Ovary (tissue), 9 donors: ENCODE measurements around the gene TTLL6. TPM values are rescaled to one million over a fixed set of nuclear protein-coding genes. Genes with fewer than 3 reads are reported as not detected.

Experiments
- DNase-seq, 5 donors: peaks; one replicate each; pipeline ENCODE4 v3.0.0-alpha.2; 2019 to 2020
- H3K27ac ChIP-seq, 2 donors: fragments of 200-600 bp; one replicate each; pipeline versions ENCODE4 v1.5.1 to v1.8.0; 2019 to 2022
- H3K27me3 ChIP-seq: fragments of 200-600 bp; one replicate; pipeline ENCODE4 v1.8.0; 2022
- H3K36me3 ChIP-seq: fragments of 200-600 bp; sonication (generic); one replicate; pipeline ENCODE4 v1.5.1; 2019
- H3K4me1 ChIP-seq: one replicate; pipeline ENCODE4 v1.8.1; 2013; ENCODE audit warnings: mild to moderate bottlenecking, moderate library complexity; ENCODE audit not compliant: insufficient read depth
- H3K4me3 ChIP-seq: fragments of 200-600 bp; sonication (generic); one replicate; pipeline ENCODE4 v1.5.1; 2017
- H3K9me3 ChIP-seq, 2 donors: fragments of 200-600 bp in 1 of 2; sonication (generic) in 1 of 2; one replicate each; pipeline versions ENCODE4 v1.5.1 to v1.8.1; 2013 to 2019; ENCODE audit warnings: mild to moderate bottlenecking in 1 of 2, moderate library complexity in 1 of 2
- CTCF ChIP-seq, 3 donors: fragments of 450-650 bp in 2 of 3; fragments of 200-600 bp in 1 of 3; IDR thresholded peaks; one replicate each; pipeline versions ENCODE4 v1.5.1 to v1.8.0; 2016 to 2022; ENCODE audit warnings: antibody characterized with exemption in 3 of 3, mild to moderate bottlenecking in 1 of 3
- EP300 ChIP-seq: sonication (generic); formaldehyde crosslinking; IDR thresholded peaks from one replicate; pipeline ENCODE4 v1.6.1; 2017; ENCODE audit warnings: antibody characterized with exemption
- POLR2A ChIP-seq: fragments of 450-650 bp; IDR thresholded peaks from one replicate; pipeline ENCODE4 v1.6.1; 2017; ENCODE audit warnings: antibody characterized with exemption, mild to moderate bottlenecking, moderate library complexity
- WGBS, 3 donors: extraction: QIAGEN DNeasy Blood & Tissue Kit in 1 of 3; methylation state at CpG; one replicate each; pipeline versions ENCODE4 v1.1.5 to v1.1.7; 2013 to 2017; 5-methylcytosine and 5-hydroxymethylcytosine counted together
- intact Hi-C, 4 donors: fragments of 100-400 bp; cut with DNase I; formaldehyde crosslinking; loops; one replicate each; pipeline versions ENCODE4 v1.11.0 to v1.15.1; 2022 to 2023
- polyA plus RNA-seq, 2 donors: library from polyadenylated mRNA; stranded (reverse); fragments of 200-250 nt in 1 of 2; fragments of 350-450 nt in 1 of 2; fragmentation: Illumina TruSeq in 1 of 2; extraction: RNeasy Lipid Tissue Mini Kit (QIAGEN cat#74804) in 1 of 2; gene quantifications; one replicate each; pipeline ENCODE4 v1.2.3, GENCODE V29; 2013 to 2014
- total RNA-seq, 7 donors: library from RNA; depleted of rRNA in 2 of 7; stranded (reverse); fragments of >200 nt in 2 of 7; fragmentation: NEBNext Ultra II Directional in 3 of 7; extraction: Animal tissue kit (Norgen Biotek cat#: 25700) in 3 of 7; gene quantifications; one replicate each; pipeline versions ENCODE4 v1.1.0 to v1.2.4, GENCODE V29; 2016 to 2023
- donor health status: DM: no; HTN: no; CAD: no; lungs with moderate emphysema.
- donor health status: DM: no; HTN: no; CAD: no.
- donor health status: Bipolar disorder and iron deficiency.
- donor health status: DM: yes; HTN: yes; CAD: no.
- donor health status: DM: no; HTN: no; CAD: no.
- donor health status: DM: yes; HTN: yes; CAD: no.

Gene TTLL6
- total and polyA plus RNA-seq, 9 donors, result 0.06 to 3.8 (median 0.44) TPM; not detected in 3

- 9 to 12% (median 11%) methylated on average over 22 of the region's 22 CpGs for WGBS, 3 donors
- no peak overlapping the region for H3K4me3 ChIP-seq
- no peak overlapping the region for H3K27ac ChIP-seq
- H3K36me3 ChIP-seq, result no peaks in the 10 kb centered on the region
- no peak for TF ChIP-seq EP300
- no peak for TF ChIP-seq POLR2A
- TF ChIP-seq CTCF (IDR thresholded peaks at IDR 0.05), result no peak
- H3K4me1 ChIP-seq, result no peaks in the 10 kb centered on the region
- no peaks in the 10 kb centered on the region for H3K9me3 ChIP-seq
- DNase-seq, result no peak
- intact Hi-C loops, result no loop called here
- H3K27me3 ChIP-seq, result no peaks in the 10 kb centered on the region
Measured at GRCh38 chr17:48753794-48754499, 63.1 kb downstream of the TTLL6 start.

- intact Hi-C loops, result no loop called here
- no peak overlapping the region for H3K4me3 ChIP-seq
- H3K9me3 ChIP-seq, result no peaks in the 10 kb centered on the region
- TF ChIP-seq EP300, result no peak
- no peak for TF ChIP-seq POLR2A
- TF ChIP-seq CTCF (IDR thresholded peaks at IDR 0.05), result no peak
- H3K27me3 ChIP-seq, result no peaks in the 10 kb centered on the region
- H3K27ac ChIP-seq, result no peak overlapping the region
- no peaks in the 10 kb centered on the region for H3K4me1 ChIP-seq
- no peak for DNase-seq
- no peaks in the 10 kb centered on the region for H3K36me3 ChIP-seq
- 4 to 5% (median 4%) methylated on average over 41 to 43 of the region's 43 CpGs for WGBS, 3 donors
Measured at GRCh38 chr17:48752399-48753288, 64.4 kb downstream of the TTLL6 start.

- H3K4me1 ChIP-seq, result no peaks in the 10 kb centered on the region
- intact Hi-C loops, result no loop called here
- no peak overlapping the region for H3K4me3 ChIP-seq
- TF ChIP-seq POLR2A (no peak), EP300 (no peak), CTCF (IDR thresholded peaks at IDR 0.05) (no peak)
- H3K27ac ChIP-seq, result no peak overlapping the region
- DNase-seq, result no peak
- no peaks in the 10 kb centered on the region for H3K36me3 ChIP-seq
- 4% methylated on average over 13 of the region's 13 CpGs for WGBS, 3 donors
- H3K27me3 ChIP-seq, result no peaks in the 10 kb centered on the region
- no peaks in the 10 kb centered on the region for H3K9me3 ChIP-seq
Measured at GRCh38 chr17:48751733-48752398, 65.2 kb downstream of the TTLL6 start.

- no peaks in the 10 kb centered on the region for H3K4me1 ChIP-seq
- H3K36me3 ChIP-seq, result no peaks in the 10 kb centered on the region
- H3K4me3 ChIP-seq, result no peak overlapping the region
- no peak overlapping the region for H3K27ac ChIP-seq
- intact Hi-C loops, result no loop called here
- TF ChIP-seq POLR2A, result no peak
- TF ChIP-seq CTCF (IDR thresholded peaks at IDR 0.05), result no peak
- TF ChIP-seq EP300, result no peak
- no peaks in the 10 kb centered on the region for H3K9me3 ChIP-seq
- no peaks in the 10 kb centered on the region for H3K27me3 ChIP-seq
- no peak for DNase-seq
- 0 to 4% (median 0%) methylated on average over 3 of the region's 3 CpGs for WGBS, 3 donors
Measured at GRCh38 chr17:48751172-48751571, 65.9 kb downstream of the TTLL6 start.
